NCI-H345 treated with DMSO at 0.1 percent for 48 hours (cell line): ENCODE results near the gene CGB5.
"Not testable (repeated sequence)": the region's sequence is repeated elsewhere in the genome, so short reads cannot be mapped to it uniquely, and the experiment has no call there.

Source experiments
- DNase-seq: peaks from one replicate; lab custom pipeline; 2025; ENCODE audit not compliant: unreplicated experiment; lab: John Stamatoyannopoulos, UW

The CGB5 gene

DNA sequence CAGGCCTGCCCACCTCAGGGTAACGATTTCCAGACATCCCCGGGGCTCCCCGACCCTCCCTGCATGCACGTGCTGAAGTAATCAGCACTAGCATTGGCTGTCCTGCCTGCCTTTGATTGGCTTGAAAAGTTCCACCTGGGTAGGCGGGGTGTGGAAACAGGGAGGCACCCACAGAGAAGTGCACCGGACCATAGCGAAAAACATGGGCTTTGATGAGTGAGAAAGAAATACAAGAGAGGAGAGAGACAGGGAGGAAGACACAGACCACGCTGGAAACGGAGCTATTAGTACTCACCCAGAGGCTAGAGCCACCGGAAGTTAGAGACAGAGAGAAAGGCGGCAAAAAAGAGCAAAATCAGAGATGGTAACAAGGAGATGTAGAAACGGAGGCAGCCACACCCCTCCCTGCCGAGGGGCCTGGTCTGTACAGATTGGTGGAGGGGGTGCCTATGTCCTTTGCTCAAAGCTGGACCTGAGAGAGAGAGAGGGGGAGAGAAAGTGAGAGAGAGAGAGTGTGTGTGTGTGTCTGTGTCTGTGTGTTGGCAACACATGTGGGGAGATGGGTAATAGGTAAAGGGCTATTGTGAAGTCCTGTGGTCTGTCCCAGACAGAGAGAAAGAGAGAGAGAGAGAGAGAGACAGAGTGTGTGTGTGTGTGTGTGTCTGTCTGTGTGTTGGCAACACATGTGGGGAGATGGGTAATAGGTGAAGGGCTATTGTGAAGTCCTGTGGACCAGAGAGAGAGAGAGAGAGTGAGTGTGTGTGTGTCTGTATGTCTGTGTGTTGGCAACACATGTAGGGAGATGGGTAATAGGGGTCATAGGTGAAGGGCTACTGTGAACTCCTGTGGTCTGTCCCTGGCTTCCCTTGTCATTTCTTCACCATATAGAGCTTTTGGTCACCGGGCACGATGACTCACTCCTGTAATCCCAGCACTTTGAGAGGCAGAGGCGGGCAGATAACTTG is 22.4 kb upstream of the CGB5 start:
- DNase-seq, result no peak

DNA sequence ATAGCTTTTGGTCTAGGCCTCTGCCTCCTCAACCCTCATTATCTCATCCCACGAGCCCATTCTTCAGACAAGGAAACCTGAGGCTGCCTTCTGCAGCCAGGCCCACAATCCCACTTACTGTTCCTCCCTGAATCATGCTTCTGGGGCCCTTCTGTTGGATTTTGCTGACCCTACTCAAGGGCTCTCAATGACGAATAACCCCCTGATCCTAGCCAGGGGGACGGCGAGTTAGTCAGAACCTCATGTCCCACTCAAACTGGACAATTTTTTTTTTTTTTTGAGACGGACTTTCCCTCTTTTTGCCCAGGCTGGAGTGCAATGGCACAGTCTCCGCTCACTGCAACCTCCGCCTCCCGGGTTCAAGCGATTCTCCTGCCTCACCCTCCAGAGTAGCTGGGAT is 21.5 kb upstream of the CGB5 start:
- DNase-seq, result no peak

DNA sequence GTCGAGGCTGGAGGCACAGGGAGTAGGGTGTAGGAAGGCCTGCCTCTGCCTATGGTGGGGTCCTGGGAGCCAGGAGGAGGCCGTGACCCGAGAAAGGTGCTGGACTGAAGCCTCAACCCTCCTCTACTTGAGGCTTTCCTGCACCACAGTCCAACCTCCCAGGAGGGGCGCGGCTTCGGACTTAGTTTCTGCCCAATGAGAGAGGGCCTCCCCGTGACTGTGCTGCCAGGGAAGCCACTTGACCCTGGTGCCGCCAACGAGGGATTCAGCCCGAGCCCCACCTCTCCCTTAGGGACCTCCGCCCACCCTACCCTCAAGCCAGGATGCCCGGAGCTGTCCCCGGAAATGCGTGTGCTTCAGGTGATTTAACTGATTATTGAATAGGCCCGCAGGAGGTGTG is 19.4 kb upstream of the CGB5 start, which contains the start of gene CGB3:
Gene CGB3, minus strand, starts transcription at position 101 of the 400 bp plus-strand sequence. CDS start 362 bp downstream, outside the sequence.
- not testable (repeated sequence) for DNase-seq

DNA sequence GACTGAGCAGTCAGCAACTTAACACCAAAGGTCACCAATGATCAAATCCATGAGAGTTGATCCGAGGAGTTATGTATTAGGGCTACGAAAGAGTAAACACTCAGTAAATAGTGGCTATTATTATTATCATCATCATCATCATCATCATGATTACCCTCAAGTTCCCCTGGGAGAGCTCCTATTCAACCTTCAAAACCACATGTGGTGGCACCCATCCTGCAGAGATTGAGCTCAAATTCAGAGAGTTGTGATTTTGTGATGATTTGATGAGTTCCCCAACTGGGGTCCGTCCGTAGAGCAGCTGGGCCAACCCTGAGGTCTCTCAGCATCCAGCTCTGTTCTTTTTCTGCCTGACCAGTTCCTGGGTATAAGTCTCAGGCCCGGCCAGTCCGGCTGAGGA is 18.6 kb upstream of the CGB5 start:
- not testable (repeated sequence) for DNase-seq

DNA sequence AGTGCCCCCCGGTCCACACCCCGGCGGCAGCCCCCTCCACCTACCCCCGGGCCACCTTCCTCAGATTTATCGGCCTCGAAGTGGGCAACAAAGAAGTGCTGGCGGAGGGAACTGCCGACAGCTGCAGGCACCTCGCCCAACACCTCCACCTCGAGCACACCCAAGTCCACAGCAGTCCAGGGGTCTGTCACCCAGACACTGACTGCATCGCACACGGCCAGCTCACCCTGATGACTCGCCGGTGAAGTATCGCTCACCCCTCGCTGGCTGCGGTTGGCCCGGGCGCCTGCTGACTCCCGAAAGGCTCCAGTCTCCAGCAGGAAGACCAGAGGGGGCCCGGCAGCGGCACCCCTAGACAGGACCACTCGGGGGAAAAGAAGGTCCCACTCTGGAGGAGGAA is 18.0 kb upstream of the CGB5 start:
- DNase-seq, result not testable (repeated sequence)

DNA sequence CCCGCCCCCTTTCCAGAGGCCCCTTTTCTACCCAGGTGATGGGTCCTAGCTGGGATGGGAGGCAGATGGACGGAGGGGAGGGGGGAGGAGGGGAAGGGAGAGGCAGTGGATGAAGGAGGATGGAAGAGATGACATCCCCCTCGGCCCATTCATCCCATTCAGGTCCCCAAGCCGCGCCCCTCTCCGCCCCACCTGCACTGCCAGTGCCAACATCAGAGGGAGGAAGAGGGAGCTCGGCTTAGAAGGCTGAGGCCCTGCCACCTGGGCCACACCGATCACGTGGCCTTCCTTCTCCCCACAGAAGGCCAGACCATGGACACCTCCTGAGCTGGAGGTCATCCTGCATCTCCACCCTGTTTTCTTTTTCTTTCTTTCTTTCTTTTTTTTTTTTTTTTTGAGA is 15.0 kb upstream of the CGB5 start:
- DNase-seq, result not testable (repeated sequence)

DNA sequence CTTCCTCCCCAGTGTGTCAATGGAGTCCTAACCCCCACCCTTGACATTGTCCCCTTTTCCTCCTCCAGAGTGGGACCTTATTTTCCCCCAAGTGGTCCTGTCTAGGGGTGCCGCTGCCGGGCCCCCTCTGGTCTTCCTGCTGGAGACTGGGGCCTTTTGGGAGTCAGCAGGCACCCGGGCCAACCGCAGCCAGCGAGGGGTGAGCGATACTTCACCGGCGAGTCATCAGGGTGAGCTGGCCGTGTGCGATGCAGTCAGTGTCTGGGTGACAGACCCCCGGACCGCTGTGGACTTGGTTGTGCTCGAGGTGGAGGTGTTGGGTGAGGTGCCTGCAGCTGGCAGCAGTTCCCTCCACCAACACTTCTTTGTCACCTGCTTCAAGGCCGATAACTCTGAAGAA is 13.9 kb upstream of the CGB5 start:
- DNase-seq, result not testable (repeated sequence)

DNA sequence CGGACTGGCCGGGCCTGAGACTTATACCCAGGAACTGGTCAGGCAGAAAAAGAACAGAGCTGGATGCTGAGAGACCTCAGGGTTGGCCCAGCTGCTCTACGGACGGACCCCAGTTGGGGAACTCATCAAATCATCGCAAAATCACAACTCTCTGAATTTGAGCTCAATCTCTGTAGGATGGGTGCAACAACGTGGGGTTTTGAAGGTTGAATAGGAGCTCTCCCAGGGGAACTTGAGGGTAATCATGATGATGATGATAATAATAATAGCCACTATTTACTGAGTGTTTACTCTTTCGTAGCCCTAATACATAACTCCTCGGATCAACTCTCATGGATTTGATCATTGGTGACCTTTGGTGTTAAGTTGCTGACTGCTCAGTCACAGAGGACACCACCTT is 13.3 kb upstream of the CGB5 start:
- not testable (repeated sequence) for DNase-seq

DNA sequence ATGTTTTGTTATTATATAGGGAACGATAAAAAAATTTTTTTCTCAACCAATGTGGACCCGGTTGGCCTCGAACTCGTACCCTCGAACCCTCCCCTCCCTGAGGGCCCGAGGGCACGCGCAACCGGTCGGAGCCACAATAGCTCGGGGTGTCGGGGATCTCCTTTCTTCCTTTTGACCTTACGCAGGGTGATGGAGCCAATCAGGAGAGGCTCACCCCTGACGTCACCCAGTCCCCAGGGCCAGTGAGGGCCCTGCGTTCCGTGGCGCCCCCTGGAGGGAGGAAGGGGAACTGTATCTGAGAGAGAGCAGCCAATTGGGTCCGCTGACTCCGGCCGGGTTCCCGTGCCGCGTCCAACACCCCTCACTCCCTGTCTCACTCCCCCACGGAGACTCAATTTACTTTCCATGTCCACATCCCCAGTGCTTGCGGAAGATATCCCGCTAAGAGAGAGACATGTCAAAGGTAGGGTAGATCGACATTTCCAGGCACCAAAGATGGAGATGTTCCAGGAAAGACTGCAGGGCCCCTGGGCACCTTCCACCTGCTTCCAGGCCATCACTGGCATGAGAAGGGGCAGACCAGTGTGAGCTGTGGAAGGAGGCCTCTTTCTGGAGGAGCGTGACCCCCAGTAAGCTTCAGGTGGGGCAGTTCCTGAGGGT is 11.9 kb upstream of the CGB5 start, which contains the start of gene CGB2:
Gene CGB2, plus strand, starts transcription at position 249 of the 660 bp plus-strand sequence. Its CDS starts 206 bp downstream, at position 455.
- not testable (repeated sequence) for DNase-seq

DNA sequence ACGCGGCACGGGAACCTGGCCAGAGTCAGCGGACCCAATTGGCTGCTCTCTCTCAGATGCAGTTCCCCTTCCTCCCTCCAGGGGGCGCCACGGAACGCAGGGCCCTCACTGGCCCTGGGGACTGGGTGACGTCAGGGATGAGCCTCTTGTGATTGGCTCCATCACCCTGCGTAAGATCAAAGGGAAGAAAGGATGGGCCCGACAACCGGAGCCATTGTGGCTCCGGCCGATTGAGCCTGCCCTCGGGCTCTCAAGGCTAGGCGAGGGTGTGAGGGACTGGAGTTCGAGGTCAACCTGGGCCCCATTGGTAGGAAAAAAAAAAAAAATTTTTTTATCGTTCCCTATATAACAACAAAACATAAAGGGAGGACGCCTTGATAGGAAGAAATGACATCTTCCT is 6.8 kb upstream of the CGB5 start, which contains the start of gene CGB1:
Gene CGB1, minus strand, starts transcription at position 81 of the 400 bp plus-strand sequence. CDS start 184 bp downstream, outside the sequence.
- not testable (repeated sequence) for DNase-seq

DNA sequence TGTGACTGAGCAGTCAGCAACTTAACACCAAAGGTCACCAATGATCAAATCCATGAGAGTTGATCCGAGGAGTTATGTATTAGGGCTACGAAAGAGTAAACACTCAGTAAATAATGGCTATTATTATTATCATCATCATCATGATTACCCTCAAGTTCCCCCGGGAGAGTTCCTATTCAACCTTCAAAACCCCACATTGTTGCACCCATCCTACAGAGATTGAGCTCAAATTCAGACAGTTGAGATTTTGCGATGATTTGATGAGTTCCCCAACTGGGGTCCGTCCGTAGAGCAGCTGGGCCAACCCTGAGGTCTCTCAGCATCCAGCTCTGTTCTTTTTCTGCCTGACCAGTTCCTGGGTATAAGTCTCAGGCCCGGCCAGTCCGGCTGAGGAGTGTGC is 5.5 kb upstream of the CGB5 start:
- not testable (repeated sequence) for DNase-seq

DNA sequence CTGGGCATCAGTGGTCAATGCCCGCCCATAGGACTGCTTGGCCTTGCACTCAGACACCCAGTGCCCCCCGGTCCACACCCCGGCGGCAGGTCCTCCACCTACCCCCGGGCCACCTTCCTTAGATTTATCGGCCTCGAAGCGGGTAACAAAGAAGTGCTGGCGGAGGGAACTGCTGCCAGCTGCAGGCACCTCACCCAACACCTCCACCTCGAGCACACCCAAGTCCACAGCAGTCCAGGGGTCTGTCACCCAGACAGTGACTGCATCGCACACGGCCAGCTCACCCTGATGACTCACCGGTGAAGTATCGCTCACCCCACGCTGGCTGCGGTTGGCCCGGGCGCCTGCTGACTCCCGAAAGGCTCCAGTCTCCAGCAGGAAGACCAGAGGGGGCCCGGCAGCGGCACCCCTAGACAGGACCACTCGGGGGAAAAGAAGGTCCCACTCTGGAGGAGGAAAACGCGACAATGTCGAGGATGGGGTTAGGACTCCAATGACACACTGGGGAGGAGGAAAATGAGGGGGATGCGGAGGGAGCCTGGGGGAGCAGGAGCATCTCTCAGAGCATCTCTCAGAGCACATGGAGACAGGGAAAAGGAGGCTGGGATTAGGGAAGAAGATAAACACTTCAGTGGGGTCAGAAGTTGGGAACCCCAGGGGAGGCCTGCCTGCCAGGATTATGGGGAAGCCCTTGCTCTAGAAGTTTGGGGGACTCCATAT is 4.9 kb upstream of the CGB5 start:
- DNase-seq, result not testable (repeated sequence)

DNA sequence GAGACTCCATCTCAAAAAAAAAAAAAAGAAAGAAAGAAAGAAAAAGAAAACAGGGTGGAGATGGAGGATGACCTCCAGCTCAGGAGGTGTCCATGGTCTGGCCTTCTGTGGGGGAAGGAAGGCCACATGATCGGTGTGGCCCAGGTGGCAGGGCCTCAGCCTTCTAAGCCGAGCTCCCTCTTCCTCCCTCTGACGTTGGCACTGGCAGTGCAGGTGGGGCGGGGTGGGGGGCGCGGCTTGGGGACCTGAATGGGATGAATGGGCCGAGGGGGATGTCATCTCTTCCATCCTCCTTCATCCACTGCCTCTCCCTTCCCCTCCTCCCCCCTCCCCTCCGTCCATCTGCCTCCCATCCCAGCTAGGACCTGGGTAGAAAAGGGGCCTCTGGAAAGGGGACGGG is 3.9 kb upstream of the CGB5 start:
- not testable (repeated sequence) for DNase-seq

DNA sequence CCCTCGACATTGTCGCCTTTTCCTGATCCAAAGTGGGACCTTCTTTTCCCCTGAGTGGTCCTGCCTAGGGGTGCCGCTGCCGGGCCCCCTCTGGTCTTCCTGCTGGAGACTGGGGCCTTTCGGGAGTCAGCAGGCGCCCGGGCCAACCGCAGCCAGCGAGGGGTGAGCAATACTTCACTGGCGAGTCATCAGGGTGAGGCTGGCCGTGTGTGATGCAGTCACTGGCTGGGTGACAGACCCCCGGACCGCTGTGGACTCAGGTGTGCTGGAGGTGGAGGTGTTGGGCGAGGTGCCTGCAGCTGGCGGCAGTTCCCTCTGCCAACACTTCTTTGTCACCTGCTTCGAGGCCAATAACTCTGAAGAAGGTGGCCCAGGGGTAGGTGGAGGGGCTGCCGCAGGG is 1.5 kb upstream of the CGB5 start:
- DNase-seq, result no peak

DNA sequence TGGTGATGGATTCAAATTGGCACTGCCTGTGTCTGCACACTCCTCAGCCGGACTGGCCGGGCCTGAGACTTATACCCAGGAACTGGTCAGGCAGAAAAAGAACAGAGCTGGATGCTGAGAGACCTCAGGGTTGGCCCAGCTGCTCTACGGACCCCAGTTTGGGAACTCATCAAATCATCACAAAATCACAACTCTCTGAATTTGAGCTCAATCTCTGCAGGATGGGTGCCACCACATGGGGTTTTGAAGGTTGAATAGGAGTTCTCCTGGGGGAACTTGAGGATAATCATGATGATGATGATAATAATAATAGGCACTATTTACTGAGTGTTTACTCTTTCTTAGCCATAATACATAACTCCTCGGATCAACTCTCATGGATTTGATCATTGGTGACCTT is 982 bp upstream of the CGB5 start:
- not testable (repeated sequence) for DNase-seq

DNA sequence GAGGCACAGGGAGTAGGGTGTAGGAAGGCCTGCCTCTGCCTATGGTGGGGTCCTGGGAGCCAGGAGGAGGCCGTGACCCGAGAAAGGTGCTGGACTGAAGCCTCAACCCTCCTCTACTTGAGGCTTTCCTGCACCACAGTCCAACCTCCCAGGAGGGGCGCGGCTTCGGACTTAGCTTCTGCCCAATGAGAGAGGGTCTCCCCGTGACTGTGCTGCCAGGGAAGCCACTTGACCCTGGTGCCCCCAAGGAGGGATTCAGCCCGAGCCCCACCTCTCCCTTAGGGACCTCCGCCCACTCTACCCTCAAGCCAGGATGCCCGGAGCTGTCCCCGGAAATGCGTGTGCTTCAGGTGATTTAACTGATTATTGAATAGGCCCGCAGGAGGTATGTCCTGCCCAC is 5.4 kb downstream of the CGB5 start, which contains the start of gene CGB8:
Gene CGB8, minus strand, starts transcription at position 101 of the 400 bp plus-strand sequence. CDS start 372 bp downstream, outside the sequence.
- DNase-seq, result not testable (repeated sequence)

DNA sequence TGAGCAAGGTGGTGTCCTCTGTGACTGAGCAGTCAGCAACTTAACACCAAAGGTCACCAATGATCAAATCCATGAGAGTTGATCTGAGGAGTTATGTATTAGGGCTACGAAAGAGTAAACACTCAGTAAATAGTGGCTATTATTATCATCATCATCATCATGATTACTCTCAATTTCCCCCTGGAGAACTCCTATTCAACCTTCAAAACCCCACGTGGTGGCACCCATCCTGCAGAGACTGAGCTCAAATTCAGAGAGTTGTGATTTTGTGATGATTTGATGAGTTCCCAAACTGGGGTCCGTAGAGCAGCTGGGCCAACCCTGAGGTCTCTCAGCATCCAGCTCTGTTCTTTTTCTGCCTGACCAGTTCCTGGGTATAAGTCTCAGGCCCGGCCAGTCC is 6.2 kb downstream of the CGB5 start:
- DNase-seq, result not testable (repeated sequence)

DNA sequence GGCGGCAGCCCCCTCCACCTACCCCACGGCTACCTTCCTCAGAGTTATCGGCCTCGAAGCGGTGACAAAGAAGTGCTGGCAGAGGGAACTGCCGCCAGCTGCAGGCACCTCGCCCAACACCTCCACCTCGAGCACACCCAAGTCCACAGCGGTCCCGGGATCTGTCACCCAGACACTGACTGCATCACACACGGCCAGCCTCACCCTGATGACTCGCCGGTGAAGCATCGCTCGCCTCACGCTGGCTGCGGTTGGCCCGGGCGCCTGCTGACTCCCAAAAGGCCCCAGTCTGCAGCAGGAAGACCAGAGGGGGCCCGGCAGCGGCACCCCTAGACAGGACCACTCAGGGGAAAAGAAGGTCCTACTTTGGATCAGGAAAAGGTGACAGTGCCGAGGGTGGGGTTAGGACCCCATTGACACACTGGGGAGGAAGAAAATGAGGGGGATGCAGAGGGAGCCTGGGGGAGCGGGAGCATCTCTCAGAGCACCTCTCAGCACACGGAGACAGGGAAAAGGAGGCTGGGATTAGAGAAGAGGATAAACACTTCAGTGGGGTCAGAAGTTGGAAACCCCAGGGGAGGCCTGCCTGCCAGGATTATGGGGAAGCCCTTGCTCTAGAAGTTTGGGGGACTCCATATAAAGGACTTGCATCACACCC is 6.9 kb downstream of the CGB5 start:
- DNase-seq, result not testable (repeated sequence)

DNA sequence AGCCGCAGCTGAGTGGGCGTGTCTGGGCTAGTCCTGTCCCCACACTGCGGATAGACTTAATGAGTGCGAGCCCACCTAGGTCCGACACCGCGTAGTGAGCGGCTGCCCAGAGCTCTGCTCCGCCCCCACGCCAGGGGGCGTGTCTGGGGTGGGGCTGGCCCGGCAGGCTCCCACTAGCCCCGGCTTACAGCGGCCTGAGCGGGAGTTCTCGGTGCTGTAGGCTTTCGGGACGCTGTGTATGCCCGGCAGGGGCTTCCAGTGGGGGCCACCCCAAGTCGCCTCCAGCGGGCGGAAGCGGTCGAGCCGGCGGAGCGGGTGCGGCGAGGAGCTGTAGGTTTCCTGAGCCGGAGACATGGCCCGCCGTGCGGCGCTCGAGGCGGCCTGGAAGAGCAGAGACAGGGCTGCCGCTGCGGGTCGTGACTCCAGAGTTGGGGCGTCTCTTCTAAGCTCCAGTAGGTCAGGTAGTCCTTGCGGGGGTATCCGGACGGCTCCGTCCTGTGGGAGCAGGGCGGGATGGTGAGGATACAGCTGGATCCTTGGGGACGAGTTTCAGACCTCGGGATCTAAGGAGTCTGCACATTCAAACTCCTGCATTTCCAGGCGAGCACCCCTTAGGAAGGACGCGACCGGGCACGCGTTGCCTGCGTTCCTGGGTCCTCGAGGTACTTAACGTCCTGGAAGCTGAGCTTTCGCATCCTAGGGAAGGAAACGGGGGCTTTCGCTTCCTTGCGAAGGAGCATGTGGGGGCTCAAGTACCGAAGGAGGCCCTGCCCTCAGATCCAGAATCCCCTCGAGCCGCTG is 12.7 kb downstream of the CGB5 start:
- DNase-seq, result no peak
